Fibroblast of skin of left biceps (primary cell): ENCODE results near the gene ABHD6.
"Not testable (repeated sequence)": the region's sequence is repeated elsewhere in the genome, so short reads cannot be mapped to it uniquely, and the experiment has no call there.

Experiments used
- DNase-seq, 2 experiments: peaks; one replicate each; pipeline ENCODE4 v3.0.0-alpha.2; 2013; ENCODE audit warnings: low read depth in 2 of 2

ABHD6 gene

GRCh38 chr3:58323529-58324390 is 86.2 kb downstream of the ABHD6 start:
- no peak for DNase-seq

DNA sequence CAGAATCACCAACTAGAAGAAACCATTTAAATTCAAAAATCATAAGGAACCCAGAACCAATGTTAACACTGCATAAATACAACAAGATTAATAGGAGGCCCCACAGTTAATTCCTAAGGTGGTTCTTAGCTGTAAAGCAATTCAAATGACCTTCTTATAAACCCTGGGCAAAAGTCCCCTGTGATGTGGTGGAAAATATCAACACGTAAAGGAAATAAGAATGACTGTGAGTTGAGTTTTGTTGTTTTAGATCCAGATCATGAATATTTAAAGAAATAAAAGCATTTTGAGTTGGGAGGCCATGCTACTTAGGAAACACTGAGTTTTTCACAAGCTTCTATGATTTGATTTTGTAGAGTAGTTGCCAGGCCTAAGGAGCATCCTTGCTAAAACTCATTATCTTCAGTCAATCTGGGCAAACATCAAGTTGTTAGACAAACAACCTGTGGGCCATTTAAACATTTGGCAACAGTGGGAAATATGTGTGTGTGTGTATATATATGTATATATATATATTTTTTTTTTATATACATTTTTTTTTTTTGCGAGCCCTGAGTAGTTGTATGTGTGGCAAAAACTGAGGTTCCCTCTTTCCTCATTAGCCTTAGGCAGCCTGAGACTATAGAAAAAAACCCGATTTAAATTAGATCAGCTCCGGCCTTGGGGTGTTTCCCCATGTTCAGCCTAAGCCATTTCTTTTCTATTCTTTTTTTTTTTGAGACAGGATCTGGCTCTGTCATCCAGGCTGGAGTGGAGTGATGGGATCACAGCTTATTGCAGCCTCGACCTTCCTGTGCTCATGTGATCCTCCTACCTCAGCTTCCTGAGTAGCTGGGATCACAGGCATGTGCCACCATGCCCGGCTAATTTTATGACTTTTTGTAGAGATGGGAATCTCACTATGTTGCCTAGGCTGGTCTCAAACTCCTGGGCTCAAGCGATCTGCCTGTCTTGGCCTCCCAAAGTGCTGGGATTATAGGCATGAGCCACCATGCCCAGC is 87.1 kb downstream of the ABHD6 start:
- DNase-seq: no peak

DNA sequence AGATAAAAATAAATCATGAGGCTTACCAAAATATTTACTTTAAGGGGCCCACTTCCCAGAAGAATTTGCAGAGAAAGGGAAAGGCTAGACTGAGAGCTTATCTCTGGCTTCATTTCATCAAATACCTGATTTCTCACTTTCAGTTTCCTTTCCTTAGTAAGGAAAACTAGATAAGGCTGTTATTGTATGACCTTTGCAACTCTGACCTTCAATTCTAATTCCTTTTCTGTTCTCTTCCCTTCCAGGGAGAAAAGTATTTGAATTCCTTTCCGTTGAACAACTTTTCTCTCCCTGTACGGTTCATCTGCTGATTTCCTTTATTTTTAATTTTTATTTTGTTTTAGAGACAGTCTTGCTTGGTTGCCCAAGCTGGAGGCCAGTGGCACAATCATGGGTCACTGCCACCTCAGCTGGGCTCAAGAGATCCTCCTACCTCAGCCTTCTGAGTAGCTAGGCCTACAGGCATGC is 88.0 kb downstream of the ABHD6 start:
- DNase-seq: no peak

GRCh38 chr3:58326267-58326900 is 88.8 kb downstream of the ABHD6 start:
- DNase-seq: no peak

- no peak for DNase-seq
Observed at GRCh38 chr3:58329150-58329921, 91.7 kb downstream of the ABHD6 start.

- DNase-seq: no peak
Observed at GRCh38 chr3:58329922-58330413, 92.4 kb downstream of the ABHD6 start.

GRCh38 chr3:58331593-58332152 is 94.1 kb downstream of the ABHD6 start:
- no peak for DNase-seq

GRCh38 chr3:58332575-58333188 is 95.1 kb downstream of the ABHD6 start, which contains the start of gene PXK:
PXK (plus strand) TSS chr3:58332892; CDS start chr3:58332989, 97 bp downstream.
- peak; percentile 54 to 57 for DNase-seq

DNA sequence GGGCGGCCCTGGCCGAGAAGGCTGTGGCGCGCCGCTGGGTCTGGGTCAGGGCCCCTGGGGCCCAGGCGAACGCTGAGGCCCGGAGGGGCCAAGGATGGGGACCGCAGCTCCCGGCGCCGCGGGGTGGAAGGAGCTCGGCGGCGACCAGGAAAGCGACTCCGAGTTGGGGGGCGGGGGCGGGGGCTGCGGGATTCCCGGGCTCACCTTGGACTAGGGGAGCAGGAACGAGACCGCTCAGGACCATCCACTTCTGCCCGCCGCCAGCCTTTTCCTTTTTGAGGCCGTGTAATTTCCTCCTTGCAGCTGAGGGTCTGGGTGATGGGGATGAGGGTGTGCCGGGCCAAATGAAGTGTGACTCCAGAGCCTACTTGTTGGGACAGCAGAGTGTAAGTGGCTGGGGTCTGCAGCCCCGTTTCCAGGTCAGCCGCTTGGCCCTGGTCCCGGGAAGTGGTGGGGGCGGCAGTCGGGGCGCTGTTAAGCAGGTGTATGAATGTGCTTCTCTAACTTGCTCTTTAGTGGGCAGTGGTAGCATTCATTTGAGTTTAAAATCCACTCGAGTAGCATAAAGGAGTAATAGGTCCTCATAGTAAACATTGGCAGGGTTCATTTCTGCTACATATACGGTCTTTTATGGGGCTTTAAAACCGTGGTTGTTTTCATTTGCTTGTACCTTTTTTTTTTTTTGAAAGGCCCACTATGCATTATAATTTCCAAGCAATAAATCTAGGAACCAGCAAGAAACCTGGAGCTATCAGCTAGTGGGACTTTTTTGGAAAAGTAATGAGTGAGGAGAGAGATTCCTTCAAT is 95.8 kb downstream of the ABHD6 start:
- no peak for DNase-seq

DNA sequence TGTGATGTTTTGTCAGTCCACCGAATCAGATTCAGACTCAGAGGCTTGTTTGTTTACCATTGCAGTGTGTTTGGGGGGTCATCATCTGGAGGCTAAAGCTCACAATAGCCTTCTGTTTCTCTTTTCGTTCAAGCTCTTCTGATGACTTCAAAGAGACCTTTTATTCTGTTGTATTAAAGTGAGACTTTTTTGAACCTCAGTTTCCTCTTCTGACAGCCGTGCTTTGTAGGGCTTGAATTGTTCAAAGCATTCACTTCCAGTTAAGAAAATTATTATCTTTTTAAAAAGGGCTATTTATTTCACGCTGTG is 96.4 kb downstream of the ABHD6 start:
- DNase-seq: no peak

DNA sequence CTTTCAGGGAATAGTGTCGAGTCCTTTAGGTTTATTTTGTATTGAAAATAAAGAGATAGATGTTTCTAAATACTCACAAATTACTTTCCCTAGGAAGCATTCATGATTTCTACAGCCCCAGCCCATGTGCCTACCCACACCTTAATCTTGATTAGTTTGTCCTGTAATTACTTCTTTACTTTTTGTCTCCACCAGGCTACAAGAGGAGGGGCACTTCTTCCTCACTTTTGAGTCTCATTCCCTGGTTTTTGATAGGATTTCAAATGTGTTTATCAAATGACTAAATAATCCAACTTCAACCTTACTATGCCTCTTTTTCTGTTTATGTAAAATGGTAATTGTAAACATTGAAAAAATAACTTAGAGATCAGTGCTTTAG is 96.9 kb downstream of the ABHD6 start:
- DNase-seq: no peak

- no peak for DNase-seq
Observed at GRCh38 chr3:58335652-58335947, 98.0 kb downstream of the ABHD6 start.

GRCh38 chr3:58336135-58336882 is 98.7 kb downstream of the ABHD6 start:
- DNase-seq: peak; percentile 46 to 53

- DNase-seq: no peak
Observed at GRCh38 chr3:58337190-58337589, 99.6 kb downstream of the ABHD6 start.

DNA sequence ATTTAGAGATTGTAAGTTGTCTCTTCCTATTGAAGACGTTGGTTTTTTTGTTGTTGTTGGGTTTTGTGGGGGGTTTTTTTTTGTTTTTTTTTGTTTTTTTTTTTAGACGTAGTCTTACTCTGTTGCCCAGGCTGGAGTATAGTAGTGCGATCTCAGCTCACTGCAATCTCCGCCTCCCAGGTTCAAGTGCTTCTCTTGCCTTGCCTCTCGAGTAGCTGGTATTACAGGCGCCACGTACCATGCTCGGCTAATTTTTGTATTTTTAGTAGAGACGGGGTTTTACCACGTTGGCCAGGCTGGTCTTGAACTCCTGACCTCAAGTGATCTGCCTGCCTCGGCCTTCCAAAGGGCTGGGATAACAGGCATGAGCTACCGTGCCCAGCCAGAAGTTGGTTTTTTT is 101.6 kb downstream of the ABHD6 start:
- DNase-seq: not testable (repeated sequence)

GRCh38 chr3:58340594-58341244 is 103.1 kb downstream of the ABHD6 start:
- no peak for DNase-seq

- no peak for DNase-seq
Observed at GRCh38 chr3:58341376-58341775, 103.8 kb downstream of the ABHD6 start.

- DNase-seq: no peak
Observed at GRCh38 chr3:58342676-58343075, 105.1 kb downstream of the ABHD6 start.
